ENCODE results near the gene NSMCE1.

The NSMCE1 gene

DNA sequence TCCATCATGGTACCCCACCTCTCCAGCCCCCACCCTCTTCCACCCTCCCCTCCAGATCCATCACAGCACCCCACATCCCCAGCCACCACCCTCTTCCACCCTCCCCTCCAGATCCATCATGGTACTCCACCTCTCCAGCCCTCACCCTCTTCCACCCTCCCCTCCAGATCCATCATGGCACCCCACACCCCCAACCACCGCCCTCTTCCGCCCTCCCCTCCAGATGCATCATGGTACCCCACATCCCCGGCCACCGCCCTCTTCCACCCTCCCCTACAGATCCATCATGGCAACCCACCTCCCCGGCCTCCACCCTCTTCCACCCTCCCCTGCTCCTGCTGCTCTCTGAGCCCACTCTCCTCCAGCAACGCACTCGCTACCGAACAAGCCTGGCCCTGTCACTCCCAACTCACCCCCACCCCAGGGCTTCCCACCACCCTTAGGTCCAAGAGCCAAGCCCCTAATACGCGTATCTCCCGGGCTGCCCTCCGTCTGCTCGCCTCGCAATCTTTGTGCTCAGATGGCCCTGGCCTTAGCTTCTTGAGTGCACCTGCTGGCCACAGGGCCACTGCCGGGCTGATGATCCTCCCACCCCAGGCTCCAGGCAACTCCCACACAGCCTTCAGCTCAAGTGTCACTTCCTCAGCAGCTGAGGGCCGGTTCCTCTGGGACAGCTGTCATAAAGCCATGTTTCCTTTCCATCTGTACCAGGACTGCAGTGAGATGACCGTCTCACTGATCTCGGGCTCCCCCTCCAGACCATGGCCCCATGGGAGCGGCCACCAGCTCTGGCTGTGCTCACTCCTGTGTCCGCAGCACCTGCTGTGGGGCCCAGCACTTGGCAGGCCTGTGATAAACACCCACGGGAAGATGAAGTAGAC lies 39.7 kb downstream of the NSMCE1 start:
- peak in 1 of 2 experiments; percentile 3 for DNase-seq

DNA sequence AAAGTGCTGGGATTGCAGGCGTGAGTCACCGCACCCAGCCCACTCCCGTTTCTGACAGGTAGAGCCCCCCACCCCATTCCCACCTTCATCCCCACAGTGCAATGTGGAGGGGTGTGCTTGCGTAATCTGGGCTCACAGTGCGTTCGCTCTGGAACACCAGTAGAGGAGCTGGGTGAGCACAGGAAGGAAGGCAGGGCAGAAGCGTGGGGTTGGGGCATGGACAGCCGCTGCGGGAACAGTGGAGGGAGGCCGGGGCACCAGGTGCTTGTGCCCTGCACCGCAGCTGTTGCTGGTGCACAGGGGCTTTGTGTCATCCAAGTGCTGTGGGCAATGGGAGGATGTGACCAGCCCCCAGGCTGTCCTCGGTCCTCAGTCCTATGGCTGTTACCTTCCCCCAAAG lies 40.5 kb downstream of the NSMCE1 start:
- DNase-seq, result no peak

GRCh38 chr16:27226976-27227705 lies 41.4 kb downstream of the NSMCE1 start:
- no peak for DNase-seq

DNA sequence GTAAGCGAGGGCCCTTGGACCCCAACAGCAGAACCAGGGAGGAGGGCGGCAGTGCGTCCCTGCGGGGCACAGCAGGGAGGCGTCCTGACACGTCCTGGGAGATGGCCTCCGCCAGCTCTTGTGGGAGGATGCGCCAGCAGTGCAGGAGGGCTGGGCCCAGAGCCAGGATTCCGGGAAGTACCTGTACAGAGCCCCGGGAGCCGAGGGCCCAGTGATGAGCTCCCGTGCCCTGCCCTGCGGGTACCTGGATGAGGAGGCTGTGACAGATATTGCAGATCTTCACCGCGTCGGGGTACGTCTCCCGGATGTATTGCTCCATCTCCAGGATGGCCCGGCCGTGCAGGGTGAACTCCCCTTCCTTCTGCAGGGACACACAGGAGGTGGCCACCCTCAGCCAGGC lies 42.1 kb downstream of the NSMCE1 start:
- DNase-seq, result no peak

DNA sequence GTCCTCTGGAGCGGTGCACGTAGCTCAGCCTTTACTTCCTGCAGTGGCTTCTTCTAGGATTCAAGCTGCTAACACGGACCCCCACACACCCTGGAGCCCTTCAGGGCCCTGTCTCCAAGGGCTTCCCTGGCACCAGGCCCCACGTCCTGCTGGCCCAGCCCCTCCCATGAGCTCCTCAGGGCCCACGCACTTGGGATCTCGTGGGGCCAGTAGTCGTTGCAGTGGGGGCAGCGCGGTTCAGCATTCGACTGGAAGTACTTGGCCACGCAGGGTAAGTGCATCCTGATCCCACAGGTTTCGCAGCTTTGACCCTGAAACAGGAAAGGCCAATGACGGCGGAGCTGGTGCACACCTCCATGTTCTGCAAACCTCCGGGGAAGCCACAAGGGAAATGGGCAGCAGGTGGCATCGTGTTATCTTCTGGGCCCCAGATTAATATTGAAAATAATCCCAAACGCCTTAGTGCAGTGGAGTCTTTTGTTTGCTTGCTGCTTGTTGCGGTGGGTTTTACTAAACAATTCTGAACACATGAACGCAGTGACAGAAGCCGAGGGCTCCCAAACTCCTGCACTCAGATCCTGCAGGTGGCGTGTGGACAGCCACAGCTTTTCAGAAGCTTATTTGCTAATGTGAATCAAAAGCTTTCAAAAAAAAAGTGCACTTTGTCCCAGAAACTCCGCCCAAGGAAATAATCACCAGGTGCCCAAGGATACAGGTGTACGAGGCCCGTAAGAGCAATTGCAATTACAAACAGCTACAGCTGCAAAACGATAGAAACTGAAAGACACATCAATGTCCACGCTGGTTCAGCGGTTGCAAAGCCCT lies 42.8 kb downstream of the NSMCE1 start:
- no peak for DNase-seq

DNA sequence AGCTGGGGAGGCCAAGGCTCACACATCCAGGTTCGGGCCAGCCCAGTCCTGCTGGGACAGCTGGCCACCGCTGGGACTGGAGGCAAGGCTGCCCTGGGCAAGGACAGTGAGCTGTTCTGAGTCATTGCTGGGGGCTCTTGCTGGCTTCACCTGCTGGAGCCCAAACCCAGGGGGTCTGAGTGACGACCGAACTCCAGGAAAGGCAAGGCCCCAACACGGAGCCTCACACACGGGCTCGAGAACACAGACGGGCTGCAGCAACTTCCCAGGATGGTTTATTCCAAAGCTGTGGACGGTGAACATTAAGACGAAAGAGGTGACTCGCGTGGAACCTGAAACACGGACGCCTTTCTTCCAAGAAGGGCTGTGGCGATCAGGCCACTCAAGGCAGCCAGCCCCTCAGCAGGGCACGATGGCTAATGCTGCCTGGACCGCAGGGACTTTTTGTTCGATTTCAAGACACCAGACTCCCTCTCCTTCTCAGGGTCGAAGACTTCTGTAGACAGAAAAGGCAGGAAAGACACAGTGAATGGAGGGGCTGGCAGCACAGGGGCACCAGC lies 43.8 kb downstream of the NSMCE1 start:
- DNase-seq, result no peak

GRCh38 chr16:27224271-27224737 lies 44.3 kb downstream of the NSMCE1 start:
- no peak for DNase-seq

DNA sequence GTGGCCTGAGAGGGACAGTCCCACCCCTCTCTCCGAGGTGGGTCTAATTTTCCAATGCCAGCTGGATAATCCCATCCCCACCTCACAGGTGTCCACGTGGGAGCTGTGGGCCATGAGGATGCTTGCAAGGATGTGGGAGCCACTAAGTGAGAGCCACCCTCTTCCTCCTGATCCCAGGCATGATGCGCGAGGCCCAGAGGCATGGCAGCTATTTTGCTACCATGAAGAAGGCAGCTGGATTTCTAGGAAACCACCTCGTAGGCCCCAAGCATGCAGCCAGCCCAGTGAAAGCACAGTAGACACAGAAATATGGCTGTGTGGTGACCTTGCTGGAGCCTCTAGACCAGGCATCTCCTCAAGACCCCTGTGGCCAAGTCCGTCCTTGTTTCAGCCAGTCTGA lies 44.9 kb downstream of the NSMCE1 start:
- no peak for DNase-seq

- no peak for DNase-seq
These were observed 45.4 kb downstream of the NSMCE1 start for GRCh38 chr16:27223226-27223610.

DNA sequence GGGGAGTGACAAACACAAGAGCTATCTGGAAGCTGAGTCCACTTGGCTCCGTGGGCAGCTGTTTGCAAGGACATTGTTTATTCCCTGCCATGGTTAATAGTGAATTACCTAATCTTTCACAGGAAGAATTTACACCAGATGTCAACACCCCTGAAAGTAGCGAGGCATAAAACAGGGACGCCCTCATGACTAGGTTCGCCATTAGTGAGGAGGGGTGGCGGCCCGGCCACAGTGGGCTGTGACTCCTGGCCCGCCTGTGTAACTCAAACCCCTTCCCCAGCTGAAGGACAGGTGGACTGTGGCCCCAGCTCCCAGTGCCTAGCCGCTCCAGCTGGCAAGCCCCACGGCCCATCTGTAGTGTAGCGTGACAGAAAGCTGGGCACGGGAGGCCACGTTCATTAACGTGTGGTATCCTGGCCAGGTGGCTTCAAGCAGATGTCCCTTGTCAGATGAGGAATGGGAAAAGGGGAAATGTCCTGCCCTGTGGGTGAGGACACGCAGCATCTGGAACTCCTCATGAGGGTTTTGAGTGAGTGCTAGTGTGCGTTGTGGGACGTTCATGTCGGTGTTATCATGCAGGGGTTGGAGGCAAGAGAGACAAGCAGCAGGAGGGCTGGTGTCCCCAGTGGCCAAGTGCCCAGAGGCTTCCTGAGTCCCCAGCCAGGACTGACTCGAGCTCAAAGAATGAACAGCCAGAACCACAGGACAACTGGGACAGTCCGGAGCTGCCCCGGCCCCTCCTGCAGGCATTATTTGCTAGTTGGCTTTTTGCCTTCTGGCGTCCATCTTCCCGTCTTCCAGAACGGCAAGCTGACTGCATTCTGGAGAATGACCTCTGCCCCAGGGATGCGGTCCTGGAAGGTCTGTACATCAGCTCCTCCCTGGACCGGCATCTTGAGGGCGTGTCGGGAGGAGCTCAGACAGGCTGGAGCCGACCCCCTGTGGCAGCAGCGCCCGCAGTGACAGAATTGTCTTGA lies 46.0 kb downstream of the NSMCE1 start:
- no peak for DNase-seq

DNA sequence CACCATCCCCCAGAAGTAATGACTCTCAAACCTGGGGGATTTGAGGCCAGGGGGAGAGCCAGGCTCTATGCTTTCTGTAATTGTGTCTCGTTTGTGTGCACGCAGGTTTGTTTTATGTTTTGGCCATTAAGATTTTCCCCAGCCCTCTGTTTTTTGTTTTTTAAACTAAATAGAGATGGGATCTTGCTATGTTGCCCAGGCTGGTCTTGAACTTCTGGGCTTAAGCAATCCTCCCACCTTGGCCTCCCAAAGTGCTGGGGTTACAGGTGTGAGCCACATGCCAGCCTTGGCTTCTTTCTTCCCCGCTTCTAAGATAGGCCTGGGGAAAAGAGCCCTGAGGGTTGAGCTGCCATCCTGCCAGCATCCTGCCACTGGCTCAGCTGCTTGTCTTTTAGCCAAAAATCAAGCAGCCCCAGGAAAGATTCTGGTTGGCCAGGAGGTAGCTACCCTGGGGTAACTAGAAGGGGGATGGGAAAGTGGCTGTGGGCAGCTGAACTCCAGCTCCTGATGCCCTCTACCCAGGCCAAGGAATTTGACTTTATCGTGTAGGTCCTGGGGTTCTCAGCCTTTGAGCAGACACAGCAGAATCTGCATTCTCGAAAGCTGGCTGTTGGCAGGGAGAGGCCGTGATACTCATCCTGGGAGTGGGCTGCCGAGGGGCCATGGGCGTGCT lies 46.9 kb downstream of the NSMCE1 start:
- no peak for DNase-seq

DNA sequence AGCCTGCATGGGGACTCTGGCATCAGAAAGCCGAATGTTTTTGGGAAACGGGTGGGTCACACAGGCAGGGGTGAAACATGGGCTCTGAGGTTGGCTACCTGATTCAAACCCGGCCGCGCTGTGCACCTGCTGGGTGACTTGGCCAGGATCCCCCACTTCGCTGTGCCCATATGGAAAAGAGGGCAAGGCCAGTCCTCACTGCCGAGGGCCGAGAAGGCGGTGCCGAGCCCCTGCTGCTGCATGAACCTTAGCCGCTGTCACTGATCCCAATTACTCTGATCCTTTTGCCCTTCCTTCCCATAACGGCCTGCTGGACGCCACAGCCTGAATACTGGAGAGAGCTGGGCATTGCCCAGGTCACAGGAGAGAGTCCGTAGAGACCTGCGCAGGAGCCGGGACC lies 47.6 kb downstream of the NSMCE1 start:
- DNase-seq, result no peak

DNA sequence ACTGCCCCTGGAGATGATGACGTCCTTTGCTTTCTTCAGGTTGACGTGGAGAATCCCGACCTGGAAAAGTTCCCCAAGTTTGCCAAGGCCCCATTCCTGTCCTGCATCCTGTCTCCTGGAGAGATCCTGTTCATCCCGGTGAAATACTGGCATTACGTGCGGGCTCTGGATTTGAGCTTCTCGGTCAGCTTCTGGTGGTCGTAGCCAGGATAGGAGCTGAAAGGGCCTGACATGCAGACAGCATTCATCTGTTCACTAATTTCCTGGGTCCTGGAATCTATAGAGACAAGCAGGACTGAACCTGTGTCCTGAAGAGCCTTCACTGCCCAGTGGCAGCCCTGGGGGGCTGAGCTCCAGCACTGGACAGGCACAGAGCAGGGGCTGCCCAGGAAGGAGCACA lies 48.0 kb downstream of the NSMCE1 start:
- DNase-seq, result no peak

GRCh38 chr16:27220120-27220519 lies 48.5 kb downstream of the NSMCE1 start:
- no peak for DNase-seq

GRCh38 chr16:27219161-27219560 lies 49.4 kb downstream of the NSMCE1 start:
- DNase-seq, result no peak

DNA sequence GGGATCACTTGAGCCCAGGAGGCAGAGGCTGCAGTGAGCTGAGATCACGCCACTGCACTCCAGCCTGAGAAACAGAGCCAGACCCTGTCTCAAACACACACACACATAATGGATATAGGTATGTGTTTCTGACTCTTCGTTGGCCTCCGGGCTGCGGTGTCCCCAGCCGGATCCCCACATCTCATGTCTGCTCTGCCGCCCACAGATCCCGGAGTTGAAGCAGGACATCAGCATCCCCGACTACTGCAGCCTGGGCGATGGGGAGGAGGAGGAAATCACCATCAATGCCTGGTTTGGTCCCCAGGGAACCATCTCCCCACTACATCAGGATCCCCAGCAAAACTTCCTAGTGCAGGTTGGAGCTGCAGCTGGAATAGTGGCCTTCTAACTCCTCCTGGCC lies 49.8 kb downstream of the NSMCE1 start:
- DNase-seq, result no peak

DNA sequence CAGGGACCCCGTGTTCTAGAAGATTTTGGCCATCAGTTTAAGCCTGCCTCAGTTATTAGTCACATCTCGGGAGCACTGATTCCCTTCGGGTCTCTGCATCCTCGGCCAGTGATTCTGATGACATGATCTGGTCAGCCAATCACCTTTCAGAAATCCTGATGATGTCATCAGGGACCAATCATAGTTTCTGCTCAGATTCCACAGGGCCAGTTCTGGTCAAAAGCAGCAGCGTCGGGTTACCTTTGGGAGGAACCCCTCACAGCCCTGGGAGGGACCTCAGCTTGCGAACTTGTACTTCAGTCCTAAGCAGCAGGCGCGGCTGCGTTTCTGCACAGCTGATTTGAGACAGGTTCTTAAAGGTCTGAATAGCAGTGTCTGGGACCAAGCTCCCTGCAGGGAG lies 51.3 kb downstream of the NSMCE1 start:
- DNase-seq, result no peak

DNA sequence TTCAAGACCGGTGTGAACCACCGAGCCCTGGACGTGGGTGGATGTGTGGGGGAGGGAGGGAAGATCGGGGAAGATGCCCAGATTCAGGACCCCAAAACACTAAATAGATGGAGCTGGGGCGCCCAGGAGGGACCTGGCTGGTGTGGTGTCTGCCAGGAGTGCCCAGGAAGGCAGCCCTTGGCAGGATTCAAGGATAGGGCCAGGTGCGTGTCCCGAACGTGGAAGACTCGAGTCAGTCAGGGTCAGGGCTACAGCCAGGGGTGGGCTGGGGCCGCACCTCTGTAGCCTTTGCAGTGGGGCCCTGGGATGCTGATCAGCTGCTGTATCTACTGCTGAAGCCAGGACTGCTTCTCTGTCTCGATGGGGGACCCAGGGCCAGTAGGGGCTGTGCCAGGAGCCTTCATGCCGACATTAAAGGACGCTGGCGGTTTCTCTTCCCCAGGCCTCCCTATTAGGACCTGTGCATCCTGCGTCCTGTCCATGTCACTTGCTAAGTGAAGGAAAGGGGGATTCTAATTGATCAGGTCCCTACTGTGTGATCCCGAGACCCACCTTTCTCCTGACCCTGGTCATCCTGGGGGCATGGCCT lies 52.2 kb downstream of the NSMCE1 start:
- no peak for DNase-seq

DNA sequence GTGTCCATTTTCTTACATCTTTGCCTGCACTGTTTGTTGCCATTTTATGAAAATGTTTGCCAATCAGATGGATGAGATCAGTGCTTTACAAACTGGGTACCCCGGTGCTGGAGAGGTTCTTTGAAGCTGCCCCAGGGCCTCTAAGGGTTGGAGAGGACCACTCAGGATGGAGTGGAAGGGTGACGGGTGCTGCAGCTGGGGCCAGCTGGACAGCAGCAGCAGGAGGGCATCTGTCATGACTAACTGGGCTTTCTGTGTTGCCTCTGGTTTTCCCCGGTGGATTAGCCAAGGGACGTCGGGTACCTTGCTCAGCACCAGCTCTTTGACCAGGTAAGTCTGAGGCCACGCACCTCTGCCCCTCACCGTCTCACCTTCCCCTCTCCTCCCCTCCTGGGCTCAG lies 52.9 kb downstream of the NSMCE1 start:
- DNase-seq, result no peak

DNA sequence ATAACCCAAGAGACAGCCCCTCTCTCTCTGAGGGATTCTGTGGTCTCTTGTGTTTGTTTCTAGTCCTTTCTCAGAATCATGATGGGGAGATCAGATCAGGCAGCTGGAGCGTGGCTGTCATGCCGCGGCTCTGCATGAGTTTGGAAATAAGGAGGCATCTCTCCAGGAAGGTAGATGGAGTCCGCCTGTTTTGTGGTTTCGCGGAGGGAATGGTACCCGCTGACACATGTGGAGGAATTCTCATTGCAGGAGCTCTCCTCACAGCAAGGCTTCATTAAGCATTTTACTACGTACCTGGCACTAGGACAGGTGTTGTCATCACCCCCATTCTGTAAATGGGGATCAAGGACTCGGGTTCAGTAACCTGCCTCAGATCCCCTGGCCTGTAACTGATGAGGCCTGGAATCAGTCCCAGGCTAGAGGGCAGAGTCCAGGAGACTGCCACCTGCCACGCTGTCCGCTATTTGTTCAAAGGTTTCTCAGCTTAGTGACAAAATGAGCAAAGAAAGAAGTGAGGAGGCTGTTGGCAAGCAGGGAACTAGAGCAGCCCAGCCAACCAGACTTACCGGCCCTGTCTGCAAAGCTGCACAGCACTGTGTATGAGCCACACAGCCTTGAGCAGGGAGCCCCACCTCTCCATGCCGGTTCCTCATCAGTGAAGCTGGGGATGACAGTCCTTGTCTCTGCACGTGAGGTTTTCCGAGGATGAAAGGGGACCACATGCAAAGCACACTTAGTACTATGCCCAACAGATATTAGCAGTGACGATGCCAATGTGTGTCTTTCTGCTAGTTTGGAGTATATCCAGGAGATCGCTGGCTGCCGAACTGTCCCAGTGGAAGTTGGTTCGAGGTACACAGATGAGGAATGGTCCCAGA lies 54.2 kb downstream of the NSMCE1 start:
- DNase-seq, result no peak
